ENCODE results near the gene NELL1. TPM values are rescaled to one million over a fixed set of nuclear protein-coding genes. Genes with fewer than 3 reads are reported as not detected.

The NELL1 gene
- total RNA-seq, 3 donors from 2014 or later (not counting 1 experiment from before 2014, with no cell fraction given): not detected

DNA sequence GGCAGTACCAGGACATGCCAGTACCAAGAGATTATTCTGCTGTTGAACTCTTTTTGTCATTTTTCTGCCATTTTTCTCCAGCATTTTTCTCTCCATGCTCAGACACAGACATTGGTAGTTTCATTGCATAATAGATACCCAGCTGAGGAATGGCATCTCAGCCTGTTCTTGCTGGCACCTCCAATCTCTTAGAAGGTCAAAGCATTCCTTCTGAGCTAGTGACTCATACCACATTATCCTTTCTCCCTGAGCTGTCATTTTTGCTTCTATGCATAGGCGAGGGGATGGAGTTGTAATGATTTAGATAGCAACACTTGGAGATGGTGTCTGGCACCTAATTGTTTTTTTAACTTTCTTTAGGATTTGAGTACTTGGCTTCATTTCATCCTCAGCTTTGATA, 321.1 kb downstream of the NELL1 start:
- ATAC-seq: no peak
- Histone ChIP-seq H3K27ac (ENCODE audit: low read length) (no peak overlapping the region), H3K9me3 (ENCODE audit: control insufficient read depth, insufficient read depth, low read length) (peaks cover 4% of the 10 kb centered on the region), H3K4me1 (ENCODE audit: control insufficient read depth, insufficient read depth, low read length) (no peaks in the 10 kb centered on the region), H3K27me3 (ENCODE audit: control insufficient read depth, insufficient read depth, low read length) (no peaks in the 10 kb centered on the region), H3K36me3 (ENCODE audit: control insufficient read depth, insufficient read depth, low read length) (no peaks in the 10 kb centered on the region), H3K4me3 (ENCODE audit: low read length) (no peak overlapping the region)
- TF ChIP-seq, protein P1, sequence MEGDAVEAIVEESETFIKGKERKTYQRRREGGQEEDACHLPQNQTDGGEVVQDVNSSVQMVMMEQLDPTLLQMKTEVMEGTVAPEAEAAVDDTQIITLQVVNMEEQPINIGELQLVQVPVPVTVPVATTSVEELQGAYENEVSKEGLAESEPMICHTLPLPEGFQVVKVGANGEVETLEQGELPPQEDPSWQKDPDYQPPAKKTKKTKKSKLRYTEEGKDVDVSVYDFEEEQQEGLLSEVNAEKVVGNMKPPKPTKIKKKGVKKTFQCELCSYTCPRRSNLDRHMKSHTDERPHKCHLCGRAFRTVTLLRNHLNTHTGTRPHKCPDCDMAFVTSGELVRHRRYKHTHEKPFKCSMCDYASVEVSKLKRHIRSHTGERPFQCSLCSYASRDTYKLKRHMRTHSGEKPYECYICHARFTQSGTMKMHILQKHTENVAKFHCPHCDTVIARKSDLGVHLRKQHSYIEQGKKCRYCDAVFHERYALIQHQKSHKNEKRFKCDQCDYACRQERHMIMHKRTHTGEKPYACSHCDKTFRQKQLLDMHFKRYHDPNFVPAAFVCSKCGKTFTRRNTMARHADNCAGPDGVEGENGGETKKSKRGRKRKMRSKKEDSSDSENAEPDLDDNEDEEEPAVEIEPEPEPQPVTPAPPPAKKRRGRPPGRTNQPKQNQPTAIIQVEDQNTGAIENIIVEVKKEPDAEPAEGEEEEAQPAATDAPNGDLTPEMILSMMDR (IDR thresholded peaks at IDR 0.05): no peak
- WGBS (ENCODE audit: insufficient coverage): no CpG with 5 or more reads among the region's 1 CpG
- H3K36me3 Mint-ChIP-seq: no peaks in the 10 kb centered on the region
- intact Hi-C loops (cut with micrococcal nuclease): no loop called here
- no peak overlapping the region for H3K4me3 Mint-ChIP-seq
- peaks cover 4% of the 10 kb centered on the region in 2 donors for H3K9me3 Mint-ChIP-seq
- no peak overlapping the region for H3K27ac Mint-ChIP-seq
- no peak for DNase-seq
- no peaks in the 10 kb centered on the region for H3K4me1 Mint-ChIP-seq
- H3K27me3 Mint-ChIP-seq (ENCODE audit: low read depth in 2 of 2): no peaks in the 10 kb centered on the region

DNA sequence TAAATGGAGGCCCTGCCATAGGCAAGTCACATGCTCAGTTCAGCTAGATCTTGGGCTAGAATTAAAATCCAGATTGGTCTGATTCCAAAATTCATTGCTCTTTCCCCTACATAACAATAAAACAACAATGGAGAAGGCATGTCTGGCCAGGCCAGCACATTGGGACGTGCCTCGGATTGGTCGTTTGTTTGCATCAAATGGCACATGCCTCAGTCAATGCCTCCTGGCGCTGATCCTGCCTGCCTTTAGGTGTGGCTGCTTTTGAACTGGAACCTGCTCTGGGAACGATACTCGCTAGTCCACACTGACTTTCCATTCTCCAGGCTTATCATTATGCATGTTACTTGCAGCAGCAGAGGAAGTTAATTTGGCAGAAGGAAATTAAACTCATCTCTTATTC, 322.1 kb downstream of the NELL1 start:
- Histone ChIP-seq H3K4me3 (ENCODE audit: low read length) (no peak overlapping the region), H3K27ac (ENCODE audit: low read length) (no peak overlapping the region), H3K36me3 (ENCODE audit: control insufficient read depth, insufficient read depth, low read length) (no peaks in the 10 kb centered on the region), H3K4me1 (ENCODE audit: control insufficient read depth, insufficient read depth, low read length) (no peaks in the 10 kb centered on the region), H3K27me3 (ENCODE audit: control insufficient read depth, insufficient read depth, low read length) (no peaks in the 10 kb centered on the region), H3K9me3 (ENCODE audit: control insufficient read depth, insufficient read depth, low read length) (peaks cover 4% of the 10 kb centered on the region)
- intact Hi-C loops (cut with micrococcal nuclease): no loop called here
- no peak overlapping the region for H3K27ac Mint-ChIP-seq
- H3K4me3 Mint-ChIP-seq: no peak overlapping the region
- H3K36me3 Mint-ChIP-seq: no peaks in the 10 kb centered on the region
- H3K9me3 Mint-ChIP-seq: peaks cover 4% of the 10 kb centered on the region in 2 donors
- H3K4me1 Mint-ChIP-seq: no peaks in the 10 kb centered on the region
- no peaks in the 10 kb centered on the region for H3K27me3 Mint-ChIP-seq (ENCODE audit: low read depth in 2 of 2)
- ATAC-seq (no peak), DNase-seq (no peak)
- WGBS (ENCODE audit: insufficient coverage): 86% methylated on average over 6 of the region's 6 CpGs
- TF ChIP-seq, protein P1 (IDR thresholded peaks at IDR 0.05): no peak

DNA sequence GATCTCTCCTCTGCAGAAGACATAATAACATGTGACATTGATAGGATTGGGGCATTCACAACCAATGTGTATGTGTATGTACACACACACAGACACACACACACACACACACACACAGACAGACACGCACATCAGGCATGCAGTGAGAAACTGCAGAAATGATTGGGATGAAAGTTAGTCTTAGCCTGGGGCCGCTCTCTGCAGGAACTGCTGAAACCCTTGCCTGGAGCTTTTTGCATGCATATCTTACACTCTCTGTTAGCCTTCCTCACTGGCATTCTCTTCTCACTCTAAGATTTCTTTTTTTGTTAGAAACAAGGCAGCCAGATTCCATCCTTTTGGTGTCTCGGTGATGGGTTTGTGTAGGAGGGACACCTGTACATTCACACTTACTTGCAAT, 337.9 kb downstream of the NELL1 start:
- H3K4me1 Mint-ChIP-seq: no peaks in the 10 kb centered on the region
- H3K27me3 Mint-ChIP-seq (ENCODE audit: low read depth in 2 of 2): no peaks in the 10 kb centered on the region
- no peaks in the 10 kb centered on the region for H3K36me3 Mint-ChIP-seq
- Histone ChIP-seq H3K27ac (ENCODE audit: low read length) (no peak overlapping the region), H3K36me3 (ENCODE audit: control insufficient read depth, insufficient read depth, low read length) (no peaks in the 10 kb centered on the region), H3K4me3 (ENCODE audit: low read length) (no peak overlapping the region), H3K27me3 (ENCODE audit: control insufficient read depth, insufficient read depth, low read length) (no peaks in the 10 kb centered on the region), H3K9me3 (ENCODE audit: control insufficient read depth, insufficient read depth, low read length) (peaks cover 4% of the 10 kb centered on the region), H3K4me1 (ENCODE audit: control insufficient read depth, insufficient read depth, low read length) (no peaks in the 10 kb centered on the region)
- TF ChIP-seq, protein P1 (IDR thresholded peaks at IDR 0.05): no peak
- H3K9me3 Mint-ChIP-seq: peaks cover 4 to 11% of the 10 kb centered on the region in 2 donors
- ATAC-seq (no peak), DNase-seq (no peak)
- no peak overlapping the region for H3K4me3 Mint-ChIP-seq
- intact Hi-C loops (cut with micrococcal nuclease): no loop called here
- H3K27ac Mint-ChIP-seq: no peak overlapping the region
- WGBS (ENCODE audit: insufficient coverage): 80% methylated on average over 2 of the region's 3 CpGs

DNA sequence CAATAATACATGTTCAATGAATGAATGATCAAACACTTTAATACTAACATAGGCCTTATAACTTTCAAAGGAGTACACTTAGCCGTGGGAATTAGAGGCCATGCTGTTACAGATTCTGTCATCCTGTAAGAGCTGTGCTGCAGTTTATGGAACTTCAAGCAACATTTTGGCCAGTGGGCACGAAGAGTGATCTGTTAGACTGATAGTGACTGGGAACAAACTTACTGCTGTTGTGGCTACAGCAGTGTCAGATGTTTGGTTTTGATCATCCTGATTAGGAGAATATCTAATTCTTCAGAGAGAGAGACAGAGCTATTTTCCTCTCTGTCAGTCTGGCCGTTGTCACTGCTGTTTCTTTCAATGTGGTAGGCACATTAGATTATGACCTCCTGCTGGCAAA, 348.9 kb downstream of the NELL1 start:
- Mint-ChIP-seq H3K27me3 (ENCODE audit: low read depth in 2 of 2) (no peaks in the 10 kb centered on the region), H3K9me3 (peaks cover 16 to 22% of the 10 kb centered on the region in 2 donors), H3K4me3 (no peak overlapping the region), H3K27ac (no peak overlapping the region), H3K36me3 (no peaks in the 10 kb centered on the region), H3K4me1 (no peaks in the 10 kb centered on the region)
- H3K27ac ChIP-seq (ENCODE audit: low read length): no peak overlapping the region
- no peak overlapping the region for H3K4me3 ChIP-seq (ENCODE audit: low read length)
- TF ChIP-seq, protein P1 (IDR thresholded peaks at IDR 0.05): no peak
- no peaks in the 10 kb centered on the region for H3K27me3 ChIP-seq (ENCODE audit: control insufficient read depth, insufficient read depth, low read length)
- H3K36me3 ChIP-seq (ENCODE audit: control insufficient read depth, insufficient read depth, low read length): no peaks in the 10 kb centered on the region
- peaks cover 1% of the 10 kb centered on the region for H3K9me3 ChIP-seq (ENCODE audit: control insufficient read depth, insufficient read depth, low read length)
- no peaks in the 10 kb centered on the region for H3K4me1 ChIP-seq (ENCODE audit: control insufficient read depth, insufficient read depth, low read length)
- ATAC-seq (no peak), DNase-seq (no peak)
- intact Hi-C loops (cut with micrococcal nuclease): no loop called here
- WGBS (ENCODE audit: insufficient coverage): 45% methylated on average over 3 of the region's 3 CpGs

All from natural killer cell (primary cell).